HG03025 (cell line): ENCODE results near the gene TPCN2.

ENCODE experiments used
- ATAC-seq: cut with Tn5 transposase; IDR thresholded peaks from one replicate; pipeline ENCODE4 v1.9.1; 2021; ENCODE audit warnings: mild to moderate bottlenecking, moderate library complexity; ENCODE audit not compliant: unreplicated experiment, low FRiP score

TPCN2 gene

DNA sequence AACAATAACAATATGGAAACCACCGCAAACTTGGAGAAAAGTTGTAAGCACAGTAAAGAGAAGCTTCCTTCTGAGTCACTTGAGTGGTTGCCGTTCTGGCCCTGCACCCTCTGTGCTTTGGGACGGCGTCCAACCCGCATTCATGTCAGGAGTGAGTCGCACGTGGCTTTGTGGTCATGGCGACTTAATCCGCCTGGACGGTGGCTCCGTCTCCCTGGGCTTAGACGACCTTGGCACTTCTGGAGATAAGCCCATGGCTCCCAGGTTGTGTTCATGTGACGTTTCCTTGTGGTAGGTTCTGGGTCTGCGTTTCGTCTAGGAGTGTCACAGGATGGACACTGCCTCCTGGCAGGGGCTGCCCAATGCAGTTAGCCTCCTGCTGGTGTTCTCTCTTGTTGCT is 40.5 kb downstream of the TPCN2 start:
- ATAC-seq, result no peak

GRCh38 chr11:69091638-69092165 is 43.0 kb downstream of the TPCN2 start:
- ATAC-seq, result no peak

- ATAC-seq, result no peak
These were observed 43.5 kb downstream of the TPCN2 start for GRCh38 chr11:69092263-69092662.

- ATAC-seq, result no peak
These were observed 44.4 kb downstream of the TPCN2 start for GRCh38 chr11:69093106-69093505.

DNA sequence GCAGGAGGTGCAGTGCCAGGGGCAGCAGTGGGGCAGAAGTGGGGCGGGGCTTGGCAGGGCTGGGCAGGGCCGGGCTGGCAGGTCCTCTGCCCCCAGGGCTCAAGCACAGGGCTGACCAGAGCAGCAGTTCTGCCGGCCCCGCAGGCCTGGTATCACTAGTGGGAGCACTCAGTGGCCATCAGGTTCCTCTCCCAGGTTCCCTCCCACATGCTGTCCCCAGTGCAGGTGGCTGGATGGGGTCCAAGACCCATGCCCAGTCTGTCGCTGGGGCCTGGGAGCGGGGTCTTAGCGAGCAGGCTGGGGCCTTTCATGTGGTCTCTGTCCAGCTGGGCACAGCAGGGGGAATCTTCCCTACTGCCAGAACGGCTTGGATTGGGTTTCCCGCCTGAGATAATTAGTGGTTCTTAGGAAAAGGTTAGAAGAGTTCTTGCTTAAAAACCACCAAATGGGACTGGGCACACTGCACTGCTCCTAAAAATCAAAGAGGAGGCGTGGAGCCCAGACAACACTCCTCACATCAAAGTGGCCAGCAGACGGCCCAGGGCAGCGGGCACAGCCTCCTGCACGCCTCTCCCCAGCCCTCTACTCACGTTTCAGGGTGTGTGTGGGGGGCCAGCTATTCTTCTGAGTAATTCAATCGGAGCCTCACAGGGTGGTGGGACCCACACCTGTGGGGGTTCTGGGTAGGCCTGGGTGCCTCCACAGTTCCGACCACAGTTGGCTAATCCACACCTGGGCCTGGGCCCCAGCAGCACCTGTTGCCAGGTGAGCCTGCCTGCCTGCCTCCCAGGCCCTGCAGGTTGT is 45.6 kb downstream of the TPCN2 start:
- no peak for ATAC-seq

GRCh38 chr11:69094915-69095290 is 46.2 kb downstream of the TPCN2 start:
- no peak for ATAC-seq

DNA sequence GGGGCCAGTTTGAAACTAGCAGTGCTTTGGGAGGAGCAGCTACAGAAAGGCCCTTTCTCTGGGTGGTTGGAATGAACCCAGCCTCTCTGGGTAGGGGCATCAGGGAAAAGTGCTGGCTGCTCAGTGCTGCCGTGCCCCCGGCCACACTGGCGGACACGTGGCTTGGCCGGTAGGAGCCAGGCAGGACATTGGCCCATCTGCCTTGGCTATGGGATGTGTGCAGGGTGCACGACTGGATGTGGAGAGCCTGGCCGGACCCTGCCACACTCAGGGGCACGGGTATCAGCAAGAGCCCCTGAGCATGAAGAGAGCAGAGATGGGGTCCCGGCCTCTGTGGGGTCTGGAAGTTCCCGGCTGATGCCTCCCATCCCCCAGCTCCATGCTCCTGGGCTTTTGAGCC is 46.6 kb downstream of the TPCN2 start:
- no peak for ATAC-seq

DNA sequence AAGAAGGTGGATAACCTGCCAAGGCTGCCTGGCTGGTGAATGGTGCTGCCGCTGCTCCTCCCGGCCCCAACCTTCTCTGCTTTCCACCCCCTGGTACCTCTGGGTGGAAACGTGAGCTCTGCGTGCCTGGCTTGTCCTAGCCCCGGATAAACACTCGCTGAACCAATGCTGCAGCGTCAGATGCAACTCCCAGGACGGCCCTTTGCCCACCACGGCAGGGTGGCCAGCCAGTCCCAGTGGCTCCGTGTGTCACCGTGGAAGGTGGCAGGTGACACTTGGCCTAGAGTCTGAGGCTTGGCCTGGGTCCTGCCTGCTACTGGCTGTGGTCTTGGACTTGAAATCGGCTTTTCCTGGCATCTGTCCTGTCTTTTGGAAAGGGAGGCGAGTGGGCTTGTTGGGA is 47.7 kb downstream of the TPCN2 start:
- ATAC-seq, result no peak

DNA sequence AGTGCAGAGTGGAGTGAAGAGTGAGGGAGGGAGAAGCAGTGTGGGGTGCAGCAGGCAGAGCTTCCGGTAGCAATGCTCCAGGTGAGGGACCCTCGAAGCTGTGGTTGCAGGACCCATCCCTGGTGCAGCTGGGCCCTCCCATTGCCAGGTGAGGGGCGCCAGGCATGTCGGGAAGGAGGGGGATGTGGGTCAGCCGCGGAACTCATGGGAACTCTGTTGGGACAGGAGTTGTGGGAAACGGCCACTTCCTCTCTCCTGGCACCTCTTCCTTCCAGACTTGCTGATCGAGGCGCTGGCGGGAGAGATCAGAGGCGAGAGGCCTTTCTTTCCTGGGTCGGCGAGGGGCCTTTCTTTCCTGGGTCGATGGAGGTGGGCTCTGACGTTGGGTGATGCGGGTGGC is 48.5 kb downstream of the TPCN2 start:
- no peak for ATAC-seq

- ATAC-seq, result no peak
These were observed 50.4 kb downstream of the TPCN2 start for GRCh38 chr11:69099180-69099579.

GRCh38 chr11:69100454-69101114 is 51.9 kb downstream of the TPCN2 start:
- no peak for ATAC-seq

- no peak for ATAC-seq
These were observed 52.5 kb downstream of the TPCN2 start for GRCh38 chr11:69101115-69101791.

DNA sequence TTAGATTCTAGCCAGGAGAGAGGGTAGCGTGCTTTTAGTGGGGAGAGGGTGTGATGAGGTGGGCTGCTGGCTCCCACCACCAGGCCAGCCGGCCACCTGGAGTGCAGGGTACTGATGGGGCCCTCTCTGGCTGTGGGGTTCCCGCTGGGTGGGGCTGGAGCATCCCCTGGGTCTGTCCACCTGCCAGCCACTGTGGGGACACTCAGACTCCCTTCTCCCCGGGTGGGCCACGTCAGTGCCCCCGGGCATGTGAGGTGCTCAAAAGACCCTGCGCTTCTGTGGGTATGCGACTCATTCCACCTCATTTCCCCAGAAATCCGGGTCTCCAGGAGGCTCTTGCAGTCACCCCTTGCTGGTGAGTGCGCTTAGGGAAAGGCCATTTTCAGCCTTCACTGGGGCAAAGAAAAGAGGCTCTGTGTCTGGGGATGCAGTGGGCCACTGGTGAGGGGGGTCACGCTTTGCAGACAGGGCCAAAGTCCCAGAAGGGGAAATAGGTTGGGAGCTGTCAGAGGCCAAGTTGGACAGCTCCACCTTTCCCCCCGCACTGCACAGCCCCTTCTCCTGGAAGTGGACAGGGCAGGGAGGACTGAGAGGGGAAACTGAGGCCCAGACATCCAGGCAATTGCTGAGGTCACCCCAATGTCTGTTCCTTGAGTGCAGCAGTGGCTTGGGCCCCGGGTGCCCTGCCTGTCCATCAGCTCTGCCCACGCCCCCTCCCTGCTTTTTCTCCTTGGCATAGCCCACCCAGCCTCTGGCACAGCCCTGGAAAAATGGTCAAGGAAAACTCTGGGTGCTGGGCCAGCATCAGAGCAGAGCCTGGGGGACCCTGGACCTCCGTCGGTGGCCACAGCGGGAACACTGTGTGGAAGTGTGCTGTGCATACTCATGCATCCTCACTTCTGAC is 53.3 kb downstream of the TPCN2 start:
- no peak for ATAC-seq

DNA sequence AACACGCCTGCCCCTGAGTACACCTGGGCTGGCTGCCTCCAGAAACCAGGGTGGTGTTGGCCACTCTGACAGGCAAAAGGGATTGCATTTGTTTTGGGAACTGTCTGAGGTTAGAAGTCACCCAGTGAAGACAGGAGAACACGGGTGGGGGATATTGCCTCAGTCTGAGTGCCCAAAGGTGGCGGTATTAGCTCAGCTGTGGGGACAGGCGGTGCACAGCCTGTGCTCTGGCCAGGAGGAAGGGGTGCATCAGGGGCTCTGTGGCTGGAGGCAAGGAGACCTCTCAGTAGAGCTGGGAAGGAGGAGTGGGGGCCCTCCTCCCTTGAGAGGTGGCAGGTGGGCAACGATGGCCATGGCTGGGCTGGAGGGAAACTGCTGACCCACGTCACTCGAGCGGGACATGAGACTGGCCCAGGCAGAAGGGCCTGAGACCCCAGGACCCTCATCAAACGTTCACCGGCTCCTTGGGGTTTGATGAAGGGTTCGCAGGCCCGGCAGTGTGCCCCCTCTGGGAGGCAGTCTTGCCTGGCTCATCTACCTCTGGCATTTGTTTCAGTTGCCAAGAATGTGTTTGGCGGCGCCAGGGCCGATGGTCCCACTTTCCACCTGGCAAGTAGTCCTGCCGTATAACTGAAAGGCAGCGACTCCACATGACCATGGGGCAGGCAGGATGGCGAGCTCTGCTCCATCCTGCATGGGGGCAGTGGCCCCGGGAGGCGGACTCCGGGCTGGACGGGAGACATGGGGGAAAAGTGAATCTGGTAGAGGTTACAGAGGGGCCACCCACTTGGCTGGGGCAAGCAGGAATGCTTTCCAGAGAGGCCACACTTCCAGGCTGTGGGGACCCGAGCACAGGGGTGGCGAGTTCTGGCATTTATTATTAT is 54.2 kb downstream of the TPCN2 start:
- no peak for ATAC-seq

DNA sequence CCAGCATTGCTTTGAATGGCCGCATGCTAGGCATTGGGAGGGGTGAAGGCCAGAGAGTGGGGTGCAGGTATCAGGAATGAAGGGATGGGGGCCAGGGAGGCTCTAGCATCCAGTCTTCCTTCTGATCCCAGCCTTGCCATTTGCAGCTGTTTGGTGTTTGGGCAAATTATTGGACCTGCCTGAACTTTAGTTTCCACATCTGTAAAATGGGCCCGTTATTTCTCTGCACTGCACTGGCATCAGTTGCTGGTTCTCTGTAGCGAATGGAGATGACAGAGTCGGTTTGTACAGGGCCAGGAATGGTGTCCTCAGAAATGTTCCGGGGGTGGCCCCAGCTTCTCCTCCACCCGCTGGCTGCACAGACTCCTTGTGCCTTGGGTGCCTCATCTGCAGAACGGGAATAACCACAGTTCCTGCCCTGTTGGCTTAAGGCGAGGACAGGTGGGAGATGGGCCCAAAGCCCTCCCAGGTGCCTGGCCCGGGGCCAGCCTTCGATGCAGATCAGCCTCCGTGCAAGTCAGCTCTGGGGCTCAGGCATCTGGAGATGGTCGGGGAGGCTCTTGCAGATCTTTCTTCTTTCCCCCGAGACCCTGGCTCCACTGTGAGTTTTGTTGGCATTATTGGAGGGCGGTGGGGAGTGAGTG is 55.6 kb downstream of the TPCN2 start:
- ATAC-seq, result no peak

DNA sequence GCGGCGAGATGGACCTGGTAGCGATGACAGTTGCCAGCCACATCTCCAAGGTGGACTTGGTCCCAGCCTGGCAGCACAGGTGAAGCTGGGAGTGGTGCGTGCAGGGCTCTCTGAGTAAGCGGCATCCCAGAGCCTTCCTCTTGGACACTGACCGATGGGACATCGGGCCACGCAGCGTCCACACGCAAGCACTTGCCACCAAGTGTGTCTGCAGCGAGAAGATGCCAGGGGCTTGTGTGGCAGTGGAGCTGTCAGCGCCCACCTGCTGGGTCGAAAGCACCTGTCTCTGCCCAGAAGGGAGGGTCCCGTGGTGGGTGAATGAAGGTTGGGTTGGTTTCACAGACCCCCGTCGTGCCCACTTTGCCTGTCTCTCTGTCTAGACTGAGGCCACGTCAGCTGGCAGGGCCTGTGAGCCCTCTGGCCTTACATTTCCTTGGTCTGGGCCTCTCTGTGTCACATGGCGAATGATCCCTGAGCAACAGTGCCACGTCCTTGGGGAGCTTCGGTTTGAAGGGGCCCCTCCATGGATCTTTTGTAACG is 56.2 kb downstream of the TPCN2 start:
- ATAC-seq, result no peak

- ATAC-seq, result no peak
These were observed 56.8 kb downstream of the TPCN2 start for GRCh38 chr11:69105461-69106030.

DNA sequence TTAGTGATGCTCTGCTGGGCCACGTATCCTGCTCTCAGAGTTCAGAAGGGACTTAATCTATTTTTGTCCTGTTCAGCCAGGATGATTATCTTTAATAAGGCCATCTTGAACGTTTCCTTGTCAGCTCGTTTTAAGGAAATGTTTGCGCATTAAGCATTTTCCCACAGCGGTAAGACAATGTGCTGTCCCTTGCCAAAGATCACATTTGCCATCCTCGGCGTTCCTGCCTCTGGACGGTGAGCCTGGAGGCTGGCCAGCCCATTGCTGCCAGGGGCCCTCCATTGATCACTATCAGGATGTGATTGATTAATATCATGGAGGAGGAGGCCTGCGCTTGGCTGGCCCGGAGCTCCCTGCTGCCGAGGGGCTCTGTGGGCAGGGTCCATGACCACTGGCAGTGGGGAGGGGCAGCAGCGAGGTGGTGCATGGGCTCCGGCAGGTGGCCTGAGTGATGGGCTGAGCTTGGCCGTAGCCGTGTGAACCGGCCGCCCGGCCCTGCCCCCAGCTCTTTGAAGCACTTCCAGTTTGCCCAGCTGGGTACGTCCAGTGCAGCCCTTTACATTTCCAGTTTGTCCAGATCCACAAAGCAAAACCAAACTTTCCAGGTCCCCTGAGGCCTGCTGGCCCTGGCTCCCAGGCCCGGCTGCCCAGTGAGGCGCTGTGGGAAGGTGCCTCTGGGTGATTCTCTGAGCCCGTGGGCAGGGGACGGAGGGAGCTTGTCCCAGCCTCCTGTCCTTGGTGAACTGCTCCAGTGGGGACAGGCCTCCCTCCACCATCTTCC is 57.5 kb downstream of the TPCN2 start:
- no peak for ATAC-seq
